HepG2 (cell line): ENCODE measurements around the gene HYLS1. TPM values are rescaled to one million over a fixed set of nuclear protein-coding genes. Genes with fewer than 3 reads are reported as not detected.

ENCODE experiments used
- AGO2 ChIP-seq: fragments of 200-400 bp; formaldehyde crosslinking; optimal IDR thresholded peaks from 2 replicates; pipeline ENCODE3; 2017; ENCODE audit warnings: mild to moderate bottlenecking, low read depth, low read length, moderate library complexity
- CCDC6 ChIP-seq: sonication (generic); formaldehyde crosslinking; IDR thresholded peaks from 2 replicates; pipeline ENCODE4 v1.8.1; 2022; ENCODE audit warnings: mild to moderate bottlenecking, missing genetic modification reagents, moderate library complexity
- DMAP1 ChIP-seq: IDR thresholded peaks from 2 replicates; pipeline ENCODE4 v1.6.1; 2016
- FIP1L1 ChIP-seq: fragments of 200-400 bp; formaldehyde crosslinking; IDR thresholded peaks from 2 replicates; pipeline ENCODE4 v1.6.1; 2018; ENCODE audit warnings: low read depth, mild to moderate bottlenecking, low read length, moderate library complexity, borderline replicate concordance; ENCODE audit not compliant: insufficient read depth
- GABPA ChIP-seq, 2 experiments: IDR thresholded peaks; 2 replicates each; pipeline ENCODE4 v1.6.1; 2011 to 2016; ENCODE audit warnings: low read depth in 2 of 2, low read length in 1 of 2, missing biosample characterization in 1 of 2, missing genetic modification characterization in 1 of 2
- HDAC1 ChIP-seq: sonication (generic); formaldehyde crosslinking; IDR thresholded peaks from 2 replicates; pipeline ENCODE4 v1.5.1; 2020; ENCODE audit warnings: mild to moderate bottlenecking, missing genetic modification reagents
- HDAC2 ChIP-seq: sonication (generic); formaldehyde crosslinking; IDR thresholded peaks from 2 replicates; pipeline ENCODE4 v1.4.0; 2020; ENCODE audit warnings: missing genetic modification reagents
- KAT8 ChIP-seq: IDR thresholded peaks from 2 replicates; pipeline ENCODE4 v1.6.1; 2016; ENCODE audit warnings: missing genetic modification reagents, missing compliant biosample characterization
- MYC ChIP-seq: sonication (generic); formaldehyde crosslinking; IDR thresholded peaks from 2 replicates; pipeline ENCODE4 v1.9.0; 2021; ENCODE audit warnings: missing genetic modification reagents, borderline replicate concordance
- NR2F6 ChIP-seq, 2 experiments: IDR thresholded peaks; 2 replicates each; pipeline ENCODE4 v1.6.1; 2016; ENCODE audit warnings: antibody characterized with exemption in 1 of 2, mild to moderate bottlenecking in 1 of 2
- NRL ChIP-seq: sonication (generic); formaldehyde crosslinking; IDR thresholded peaks from 2 replicates; pipeline ENCODE4 v1.5.0; 2020; ENCODE audit warnings: missing genetic modification reagents, mild to moderate bottlenecking, moderate library complexity, borderline replicate concordance
- POGZ ChIP-seq: sonication (generic); formaldehyde crosslinking; IDR thresholded peaks from 2 replicates; pipeline ENCODE4 v1.4.0; 2020; ENCODE audit warnings: mild to moderate bottlenecking, missing genetic modification reagents
- SPEN ChIP-seq: sonication (generic); formaldehyde crosslinking; IDR thresholded peaks from 2 replicates; pipeline ENCODE4 v1.5.1; 2020; ENCODE audit warnings: low read depth, mild to moderate bottlenecking, missing genetic modification reagents
- ZNF205 ChIP-seq: IDR thresholded peaks from 2 replicates; pipeline ENCODE4 v1.6.1; 2018; ENCODE audit warnings: missing biosample characterization, missing genetic modification reagents
- ZNF234 ChIP-seq: sonication (generic); formaldehyde crosslinking; conservative IDR thresholded peaks from 2 replicates; pipeline ENCODE4 v1.5.1; 2020; ENCODE audit warnings: mild to moderate bottlenecking, missing genetic modification reagents
- ZNF263 ChIP-seq: sonication (generic); formaldehyde crosslinking; IDR thresholded peaks from 2 replicates; pipeline ENCODE4 v1.4.0; 2020; ENCODE audit warnings: missing genetic modification reagents
- ZNF530 ChIP-seq: sonication (generic); formaldehyde crosslinking; IDR thresholded peaks from 2 replicates; pipeline ENCODE4 v1.5.0; 2020; ENCODE audit warnings: low read depth, mild to moderate bottlenecking, missing genetic modification reagents
- ZNF589 ChIP-seq: sonication (generic); formaldehyde crosslinking; conservative IDR thresholded peaks from 2 replicates; pipeline ENCODE4 v1.8.0; 2022; ENCODE audit warnings: mild to moderate bottlenecking, moderate library complexity, missing genetic modification reagents
- ZNF703 ChIP-seq: sonication (generic); formaldehyde crosslinking; IDR thresholded peaks from 2 replicates; pipeline ENCODE4 v1.5.1; 2020; ENCODE audit warnings: missing genetic modification reagents, mild to moderate bottlenecking, moderate library complexity, borderline replicate concordance
- ZNF709 ChIP-seq: sonication (generic); formaldehyde crosslinking; IDR thresholded peaks from 2 replicates; pipeline ENCODE4 v1.5.0; 2020; ENCODE audit warnings: mild to moderate bottlenecking, missing genetic modification reagents
- ZNF720 ChIP-seq: sonication (generic); formaldehyde crosslinking; IDR thresholded peaks from 2 replicates; pipeline ENCODE4 v1.4.0; 2020; ENCODE audit warnings: missing genetic modification reagents
- ZNF891 ChIP-seq: sonication (generic); formaldehyde crosslinking; IDR thresholded peaks from 2 replicates; pipeline ENCODE4 v1.5.0; 2020; ENCODE audit warnings: mild to moderate bottlenecking, missing genetic modification reagents
- polyA plus RNA-seq, 8 experiments: library from polyadenylated mRNA; depleted of rRNA in 3 of 8; stranded (reverse) in 7 of 8; unstranded in 1 of 8; fragments of >200 nt; fragmentation: Illumina TruSeq in 4 of 8; extraction: Trizol in 4 of 8; gene quantifications; 2 replicates each; pipeline versions ENCODE4 v1.2.1 to v1.2.3, GENCODE V29; 2011 to 2016; ENCODE audit warnings: low read depth in 4 of 8, missing spikeins in 1 of 8, mixed read lengths in 1 of 8; ENCODE audit not compliant: insufficient read depth in 1 of 8
- total RNA-seq, 5 experiments: library from RNA; depleted of rRNA; stranded (reverse); fragments of >200 nt; fragmentation: Illumina TruSeq; extraction: Trizol; gene quantifications; 2 replicates each; pipeline ENCODE4 v1.2.3, GENCODE V29; 2016; ENCODE audit warnings: low read depth in 1 of 5
- TF ChIP-seq, protein P1 (sequence below), 2 experiments: sonication (generic) in 1 of 2; formaldehyde crosslinking in 1 of 2; IDR thresholded peaks; 2 replicates each; pipeline versions ENCODE4 v1.4.0 to v1.6.1; 2018 to 2020; ENCODE audit warnings: missing genetic modification reagents in 2 of 2, borderline replicate concordance in 1 of 2, low read depth in 1 of 2, mild to moderate bottlenecking in 1 of 2, missing biosample characterization in 1 of 2
- TF ChIP-seq, protein P2 (sequence below): IDR thresholded peaks from 2 replicates; pipeline ENCODE4 v1.6.1; 2016; ENCODE audit warnings: low read depth, borderline replicate concordance
- TF ChIP-seq, protein P3 (sequence below): sonication (generic); formaldehyde crosslinking; IDR thresholded peaks from 2 replicates; pipeline ENCODE4 v1.5.0; 2020; ENCODE audit warnings: missing genetic modification reagents

Gene HYLS1
- total and polyA plus RNA-seq, 2 of the 13 experiments (the other 11 are each of a cell fraction or from before 2014, with no cell fraction given): 1.3 to 3.8 TPM

DNA sequence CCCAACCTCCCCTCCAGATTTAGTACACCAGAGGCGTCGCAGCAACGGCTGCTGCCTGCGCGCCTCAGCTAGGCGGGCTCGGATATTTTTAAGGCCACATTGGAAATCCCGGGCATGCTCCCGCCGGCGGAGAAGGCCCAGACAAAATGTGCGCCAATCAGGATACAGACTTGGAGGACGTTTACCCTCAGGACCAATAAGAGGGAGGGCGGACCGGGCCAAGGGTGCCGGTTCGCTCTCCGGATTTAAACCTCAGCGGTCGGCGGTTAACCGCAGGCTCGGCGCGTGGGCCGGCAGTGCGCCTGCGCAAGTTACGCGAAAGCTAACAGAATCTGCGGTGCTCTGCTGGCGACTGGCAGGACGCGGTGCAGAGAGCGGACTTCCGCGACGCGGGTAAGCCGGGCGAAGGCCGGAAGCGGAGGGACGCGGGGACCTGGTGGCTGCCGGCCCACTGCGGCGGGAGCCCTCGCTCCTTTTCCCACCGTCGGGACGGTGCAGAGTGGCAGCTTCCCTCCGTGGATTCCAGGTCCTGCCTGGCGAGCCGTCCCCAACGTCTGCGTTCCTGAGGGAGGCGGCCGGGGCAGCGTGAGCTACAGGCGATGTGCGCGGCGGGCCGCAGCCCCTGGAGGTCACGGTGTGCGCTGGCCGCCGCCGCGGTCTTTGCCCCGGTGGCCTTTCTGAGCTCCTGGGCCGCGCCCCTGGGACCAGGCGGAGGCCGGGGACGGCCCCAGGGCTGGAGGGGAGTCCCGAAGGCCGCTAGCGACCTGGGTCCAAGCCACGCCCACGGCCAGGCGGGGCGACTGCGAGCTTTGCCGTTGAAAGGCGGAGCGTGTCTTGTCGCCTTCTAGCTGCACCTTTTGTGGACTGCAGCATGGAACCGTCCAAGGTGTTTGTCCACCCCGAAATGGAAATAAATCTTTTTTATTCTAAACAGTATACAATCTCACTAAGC is at the start of gene HYLS1 (continued):
- TF ChIP-seq ZNF703 (CRISPR knock-in tag) (no peak), KAT8 (CRISPR knock-in tag) (peak; percentile 65; the same call in 1 of the 2 replicates), AGO2 (peak; percentile 47), POGZ (CRISPR knock-in tag) (peak; percentile 74), SPEN (peak; percentile 76), ZNF720 (CRISPR knock-in tag) (no peak), ZNF589 (CRISPR knock-in tag) (no peak), CCDC6 (CRISPR knock-in tag) (peak; percentile 60; the same call in 1 of the 2 replicates), HDAC2 (CRISPR knock-in tag) (peak; percentile 31; the same call in 1 of the 2 replicates), NRL (CRISPR knock-in tag) (0 out of 2 replicates have a peak, but pooled peaks have one; percentile 72), ZNF263 (CRISPR knock-in tag) (0 out of 2 replicates have a peak, but pooled peaks have one; percentile 22), GABPA (IDR thresholded peaks at IDR 0.05; ENCODE audit: low read depth, low read length) (peak; percentile 27; the same call in 1 of the 2 replicates), GABPA (CRISPR knock-in tag; IDR thresholded peaks at IDR 0.05; ENCODE audit: low read depth) (peak; percentile 40; the same call in 1 of the 2 replicates), ZNF205 (0 out of 2 replicates have a peak, but pooled peaks have one; percentile 26), DMAP1 (peak; percentile 60), MYC (CRISPR knock-in tag) (peak; percentile 66; the same call in 1 of the 2 replicates), ZNF530 (no peak), ZNF709 (0 out of 2 replicates have a peak, but pooled peaks have one; percentile 37), FIP1L1 (no peak), HDAC1 (CRISPR knock-in tag) (peak; percentile 80), NR2F6 (IDR thresholded peaks at IDR 0.05) (no peak), NR2F6 (CRISPR knock-in tag; IDR thresholded peaks at IDR 0.05) (0 out of 2 replicates have a peak, but pooled peaks have one; percentile 4), ZNF234 (CRISPR knock-in tag) (peak; percentile 74; the same call in 1 of the 2 replicates), ZNF891 (CRISPR knock-in tag) (peak; percentile 28; the same call in 1 of the 2 replicates)
- TF ChIP-seq, protein P1, sequence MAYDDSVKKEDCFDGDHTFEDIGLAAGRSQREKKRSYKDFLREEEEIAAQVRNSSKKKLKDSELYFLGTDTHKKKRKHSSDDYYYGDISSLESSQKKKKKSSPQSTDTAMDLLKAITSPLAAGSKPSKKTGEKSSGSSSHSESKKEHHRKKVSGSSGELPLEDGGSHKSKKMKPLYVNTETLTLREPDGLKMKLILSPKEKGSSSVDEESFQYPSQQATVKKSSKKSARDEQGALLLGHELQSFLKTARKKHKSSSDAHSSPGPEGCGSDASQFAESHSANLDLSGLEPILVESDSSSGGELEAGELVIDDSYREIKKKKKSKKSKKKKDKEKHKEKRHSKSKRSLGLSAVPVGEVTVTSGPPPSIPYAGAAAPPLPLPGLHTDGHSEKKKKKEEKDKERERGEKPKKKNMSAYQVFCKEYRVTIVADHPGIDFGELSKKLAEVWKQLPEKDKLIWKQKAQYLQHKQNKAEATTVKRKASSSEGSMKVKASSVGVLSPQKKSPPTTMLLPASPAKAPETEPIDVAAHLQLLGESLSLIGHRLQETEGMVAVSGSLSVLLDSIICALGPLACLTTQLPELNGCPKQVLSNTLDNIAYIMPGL (CRISPR knock-in tag; IDR thresholded peaks at IDR 0.05; ENCODE audit: borderline replicate concordance in 1 of 2, low read depth in 1 of 2): peak; percentile 40 to 60; a peak in 3 of 4 replicates
- TF ChIP-seq, protein P2, sequence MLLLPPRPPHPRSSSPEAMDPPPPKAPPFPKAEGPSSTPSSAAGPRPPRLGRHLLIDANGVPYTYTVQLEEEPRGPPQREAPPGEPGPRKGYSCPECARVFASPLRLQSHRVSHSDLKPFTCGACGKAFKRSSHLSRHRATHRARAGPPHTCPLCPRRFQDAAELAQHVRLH: peak; percentile 55; the same call in 1 of the 2 replicates
- TF ChIP-seq, protein P3, sequence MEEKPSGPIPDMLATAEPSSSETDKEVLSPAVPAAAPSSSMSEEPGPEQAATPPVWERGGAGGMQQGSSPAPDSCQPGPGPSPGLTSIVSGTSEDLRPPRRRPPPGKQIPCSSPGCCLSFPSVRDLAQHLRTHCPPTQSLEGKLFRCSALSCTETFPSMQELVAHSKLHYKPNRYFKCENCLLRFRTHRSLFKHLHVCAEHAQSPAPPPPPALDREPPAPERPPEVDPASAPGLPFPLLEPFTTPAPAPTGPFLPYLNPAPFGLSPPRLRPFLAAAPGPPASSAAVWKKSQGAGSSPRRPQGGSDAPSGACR (CRISPR knock-in tag): peak; percentile 38; the same call in 1 of the 2 replicates
